Panc1 (cell line): Measurements from ENCODE around the gene HOMER1.

Source experiments
- TF ChIP-seq, protein P1 (sequence below): fragments of 450-650 bp; IDR thresholded peaks from 2 replicates; pipeline ENCODE4 v1.5.1; 2017; ENCODE audit warnings: mild to moderate bottlenecking
- TF ChIP-seq, protein P2 (sequence below), 2 experiments: IDR thresholded peaks; 2 replicates each; pipeline ENCODE4 v1.6.1; 2011 to 2012; ENCODE audit warnings: low read depth in 2 of 2, control low read depth in 1 of 2, low read length in 1 of 2, mild to moderate bottlenecking in 1 of 2, moderate library complexity in 1 of 2; ENCODE audit not compliant: insufficient read depth in 1 of 2

DNA sequence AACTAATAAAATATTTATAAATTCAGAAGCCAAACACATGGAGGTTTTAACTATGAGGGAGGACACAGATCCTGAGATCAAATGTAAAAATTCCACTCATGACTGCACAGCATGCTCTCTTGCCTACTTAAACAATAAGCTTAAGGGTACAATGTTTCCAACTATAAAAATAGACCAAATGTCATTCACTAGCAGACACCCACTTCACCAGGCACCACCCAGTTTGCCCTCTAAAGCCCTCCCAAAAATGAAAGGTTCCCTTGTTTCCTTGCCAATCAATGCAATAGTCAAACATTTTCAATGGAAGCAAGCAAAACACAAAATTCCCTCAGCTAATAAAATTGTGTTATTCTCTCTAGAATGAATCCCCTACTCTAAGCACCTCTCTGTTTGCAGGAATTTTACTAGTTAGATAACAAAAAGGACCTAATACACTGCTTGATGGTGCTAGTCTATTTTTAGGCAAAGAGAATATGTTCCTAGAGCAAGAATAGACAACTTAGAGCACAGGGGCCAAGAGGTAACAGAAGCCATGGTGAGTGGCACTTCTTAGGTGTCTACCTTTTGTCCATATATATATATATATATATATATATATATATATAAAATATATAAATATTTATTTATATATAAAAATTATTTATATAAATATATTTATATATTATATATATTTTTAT lies 135.3 kb downstream of the HOMER1 start:
- TF ChIP-seq, protein P1, sequence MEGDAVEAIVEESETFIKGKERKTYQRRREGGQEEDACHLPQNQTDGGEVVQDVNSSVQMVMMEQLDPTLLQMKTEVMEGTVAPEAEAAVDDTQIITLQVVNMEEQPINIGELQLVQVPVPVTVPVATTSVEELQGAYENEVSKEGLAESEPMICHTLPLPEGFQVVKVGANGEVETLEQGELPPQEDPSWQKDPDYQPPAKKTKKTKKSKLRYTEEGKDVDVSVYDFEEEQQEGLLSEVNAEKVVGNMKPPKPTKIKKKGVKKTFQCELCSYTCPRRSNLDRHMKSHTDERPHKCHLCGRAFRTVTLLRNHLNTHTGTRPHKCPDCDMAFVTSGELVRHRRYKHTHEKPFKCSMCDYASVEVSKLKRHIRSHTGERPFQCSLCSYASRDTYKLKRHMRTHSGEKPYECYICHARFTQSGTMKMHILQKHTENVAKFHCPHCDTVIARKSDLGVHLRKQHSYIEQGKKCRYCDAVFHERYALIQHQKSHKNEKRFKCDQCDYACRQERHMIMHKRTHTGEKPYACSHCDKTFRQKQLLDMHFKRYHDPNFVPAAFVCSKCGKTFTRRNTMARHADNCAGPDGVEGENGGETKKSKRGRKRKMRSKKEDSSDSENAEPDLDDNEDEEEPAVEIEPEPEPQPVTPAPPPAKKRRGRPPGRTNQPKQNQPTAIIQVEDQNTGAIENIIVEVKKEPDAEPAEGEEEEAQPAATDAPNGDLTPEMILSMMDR: no peak
- TF ChIP-seq, protein P2, sequence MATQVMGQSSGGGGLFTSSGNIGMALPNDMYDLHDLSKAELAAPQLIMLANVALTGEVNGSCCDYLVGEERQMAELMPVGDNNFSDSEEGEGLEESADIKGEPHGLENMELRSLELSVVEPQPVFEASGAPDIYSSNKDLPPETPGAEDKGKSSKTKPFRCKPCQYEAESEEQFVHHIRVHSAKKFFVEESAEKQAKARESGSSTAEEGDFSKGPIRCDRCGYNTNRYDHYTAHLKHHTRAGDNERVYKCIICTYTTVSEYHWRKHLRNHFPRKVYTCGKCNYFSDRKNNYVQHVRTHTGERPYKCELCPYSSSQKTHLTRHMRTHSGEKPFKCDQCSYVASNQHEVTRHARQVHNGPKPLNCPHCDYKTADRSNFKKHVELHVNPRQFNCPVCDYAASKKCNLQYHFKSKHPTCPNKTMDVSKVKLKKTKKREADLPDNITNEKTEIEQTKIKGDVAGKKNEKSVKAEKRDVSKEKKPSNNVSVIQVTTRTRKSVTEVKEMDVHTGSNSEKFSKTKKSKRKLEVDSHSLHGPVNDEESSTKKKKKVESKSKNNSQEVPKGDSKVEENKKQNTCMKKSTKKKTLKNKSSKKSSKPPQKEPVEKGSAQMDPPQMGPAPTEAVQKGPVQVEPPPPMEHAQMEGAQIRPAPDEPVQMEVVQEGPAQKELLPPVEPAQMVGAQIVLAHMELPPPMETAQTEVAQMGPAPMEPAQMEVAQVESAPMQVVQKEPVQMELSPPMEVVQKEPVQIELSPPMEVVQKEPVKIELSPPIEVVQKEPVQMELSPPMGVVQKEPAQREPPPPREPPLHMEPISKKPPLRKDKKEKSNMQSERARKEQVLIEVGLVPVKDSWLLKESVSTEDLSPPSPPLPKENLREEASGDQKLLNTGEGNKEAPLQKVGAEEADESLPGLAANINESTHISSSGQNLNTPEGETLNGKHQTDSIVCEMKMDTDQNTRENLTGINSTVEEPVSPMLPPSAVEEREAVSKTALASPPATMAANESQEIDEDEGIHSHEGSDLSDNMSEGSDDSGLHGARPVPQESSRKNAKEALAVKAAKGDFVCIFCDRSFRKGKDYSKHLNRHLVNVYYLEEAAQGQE (IDR thresholded peaks at IDR 0.05; ENCODE audit: insufficient read depth in 1 of 2, low read depth in 2 of 2, low read length in 1 of 2): no peak
